RWPE1 (cell line): Measurements from ENCODE around the gene FAM237B.

Experiments used
- CTCF ChIA-PET: fragments of 350-600 bp; sonication (Branson Sonifier 250); formaldehyde crosslinking; extraction: SDS; loops from one replicate; lab custom pipeline; 2021; lab: Yijun Ruan, JAX
- POLR2A ChIA-PET: fragments of 400-600 bp; formaldehyde crosslinking; extraction: SDS; loops from one replicate; lab custom pipeline; 2020; ENCODE audit warnings: antibody characterized with exemption; ENCODE audit not compliant: low non-redundant PET; lab: Yijun Ruan, JAX
- DNase-seq: peaks from one replicate; pipeline ENCODE4 v3.0.0; 2012; ENCODE audit warnings: low spot score
- H3K27ac ChIP-seq: fragments of 450-650 bp; 2 replicates; pipeline ENCODE4 v1.5.1; 2017
- TF ChIP-seq, protein P1 (sequence below): fragments of 450-650 bp; conservative IDR thresholded peaks from 2 replicates; pipeline ENCODE4 v1.5.1; 2017; ENCODE audit warnings: low read depth, mild to moderate bottlenecking

The FAM237B gene

DNA sequence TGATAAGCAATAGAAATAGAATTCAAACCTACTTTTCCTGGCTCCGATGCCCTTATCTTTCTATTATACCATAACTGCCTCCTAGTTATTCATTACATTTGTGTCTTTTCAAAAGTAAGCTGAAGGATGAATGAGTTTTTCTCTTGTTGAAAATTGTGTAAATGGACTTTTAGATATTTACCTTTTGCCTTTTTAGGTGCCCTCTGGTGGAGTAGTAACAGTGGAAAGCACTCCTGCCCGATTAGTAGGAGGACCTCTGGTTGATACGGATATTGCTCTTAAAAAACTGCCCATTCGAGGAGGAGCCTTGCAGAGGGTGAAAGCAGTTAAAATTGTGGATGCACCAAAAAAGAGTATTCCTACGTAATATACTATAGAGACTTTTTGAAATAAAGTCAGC, 11.2 kb downstream of the FAM237B start:
- POLR2A ChIA-PET: no interaction called here
- H3K27ac ChIP-seq: no peak overlapping the region

DNA sequence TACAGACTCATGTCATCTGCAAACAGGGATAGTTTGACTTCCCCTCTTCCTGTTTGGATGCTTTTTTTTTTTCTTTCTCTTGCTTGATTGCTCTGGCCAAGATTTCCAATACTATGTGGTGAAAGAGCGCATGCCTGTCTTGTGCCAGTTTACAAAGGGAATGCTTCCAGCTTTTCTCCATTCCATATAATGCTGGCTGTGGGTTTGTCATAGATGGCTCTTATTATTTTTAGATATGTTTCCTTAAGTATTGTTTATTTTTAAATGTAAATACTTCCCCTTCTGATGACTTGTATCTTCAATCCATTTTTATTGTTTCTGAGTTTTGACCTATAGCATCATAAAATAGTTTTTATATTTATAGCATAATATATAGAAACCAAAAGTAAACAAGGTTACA, 17.9 kb downstream of the FAM237B start:
- POLR2A ChIA-PET: no interaction called here
- TF ChIP-seq, protein P1, sequence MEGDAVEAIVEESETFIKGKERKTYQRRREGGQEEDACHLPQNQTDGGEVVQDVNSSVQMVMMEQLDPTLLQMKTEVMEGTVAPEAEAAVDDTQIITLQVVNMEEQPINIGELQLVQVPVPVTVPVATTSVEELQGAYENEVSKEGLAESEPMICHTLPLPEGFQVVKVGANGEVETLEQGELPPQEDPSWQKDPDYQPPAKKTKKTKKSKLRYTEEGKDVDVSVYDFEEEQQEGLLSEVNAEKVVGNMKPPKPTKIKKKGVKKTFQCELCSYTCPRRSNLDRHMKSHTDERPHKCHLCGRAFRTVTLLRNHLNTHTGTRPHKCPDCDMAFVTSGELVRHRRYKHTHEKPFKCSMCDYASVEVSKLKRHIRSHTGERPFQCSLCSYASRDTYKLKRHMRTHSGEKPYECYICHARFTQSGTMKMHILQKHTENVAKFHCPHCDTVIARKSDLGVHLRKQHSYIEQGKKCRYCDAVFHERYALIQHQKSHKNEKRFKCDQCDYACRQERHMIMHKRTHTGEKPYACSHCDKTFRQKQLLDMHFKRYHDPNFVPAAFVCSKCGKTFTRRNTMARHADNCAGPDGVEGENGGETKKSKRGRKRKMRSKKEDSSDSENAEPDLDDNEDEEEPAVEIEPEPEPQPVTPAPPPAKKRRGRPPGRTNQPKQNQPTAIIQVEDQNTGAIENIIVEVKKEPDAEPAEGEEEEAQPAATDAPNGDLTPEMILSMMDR: no peak
- DNase-seq: no peak
- CTCF ChIA-PET: no interaction called here
- no peak overlapping the region for H3K27ac ChIP-seq

More for the DNA sequence above, 11.2 kb downstream of the FAM237B start:
- no peak for DNase-seq
- CTCF ChIA-PET: interaction anchor here (0.7 kb wide), 1 partner anchor 460 kb away, joined by 3 read pairs; no protein-coding TSS in a partner anchor
- TF ChIP-seq, protein P1: no peak

DNA sequence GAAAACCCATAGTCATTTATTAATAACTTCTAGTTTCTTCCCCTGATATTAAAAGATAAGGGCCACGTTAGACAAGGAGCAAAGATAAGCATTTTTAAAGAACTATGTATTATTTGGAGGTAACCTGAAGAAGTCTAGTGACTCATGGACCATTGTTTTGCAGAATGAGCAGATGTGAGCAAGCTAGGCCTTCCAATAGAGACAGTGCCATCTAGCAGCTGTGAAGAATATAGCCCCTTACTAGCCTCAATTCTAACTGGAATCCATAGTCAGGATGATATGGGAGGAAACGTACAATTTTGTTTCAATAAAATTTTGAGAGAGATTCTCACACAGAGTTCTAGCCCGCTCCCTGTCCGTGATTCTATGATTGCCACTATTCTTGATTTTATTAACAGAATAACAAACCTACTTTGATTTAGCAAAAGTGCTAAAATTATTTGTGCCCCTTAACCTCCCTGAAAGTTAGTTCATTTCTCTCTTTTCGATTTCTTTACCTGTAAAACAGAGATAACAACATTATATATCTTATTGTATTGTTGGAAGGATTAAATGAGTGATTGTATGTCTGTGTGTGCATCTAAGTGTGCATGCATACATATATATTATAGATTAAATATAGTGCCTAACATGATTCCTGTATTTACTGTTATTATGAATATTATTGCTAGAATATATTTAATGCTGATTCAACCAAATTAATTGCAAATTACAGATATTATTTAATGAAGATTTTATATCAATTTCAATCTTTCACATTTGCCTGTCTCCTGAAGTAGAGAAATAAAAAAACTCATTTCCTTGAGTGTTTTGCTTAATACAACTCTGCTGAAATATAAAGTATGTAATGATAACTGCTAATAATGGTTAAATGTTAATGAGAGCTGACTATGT, 22.7 kb downstream of the FAM237B start:
- TF ChIP-seq, protein P1: peak; percentile 83
- H3K27ac ChIP-seq: no peak overlapping the region
- POLR2A ChIA-PET: no interaction called here
- CTCF ChIA-PET: interaction anchor here (0.6 to 1.6 kb wide), 6 partner anchors 32 to 1560 kb away, joined by 3 to 4 read pairs (median 3); partner anchors contain the start of gene STEAP1
- peak; percentile 70 for DNase-seq

DNA sequence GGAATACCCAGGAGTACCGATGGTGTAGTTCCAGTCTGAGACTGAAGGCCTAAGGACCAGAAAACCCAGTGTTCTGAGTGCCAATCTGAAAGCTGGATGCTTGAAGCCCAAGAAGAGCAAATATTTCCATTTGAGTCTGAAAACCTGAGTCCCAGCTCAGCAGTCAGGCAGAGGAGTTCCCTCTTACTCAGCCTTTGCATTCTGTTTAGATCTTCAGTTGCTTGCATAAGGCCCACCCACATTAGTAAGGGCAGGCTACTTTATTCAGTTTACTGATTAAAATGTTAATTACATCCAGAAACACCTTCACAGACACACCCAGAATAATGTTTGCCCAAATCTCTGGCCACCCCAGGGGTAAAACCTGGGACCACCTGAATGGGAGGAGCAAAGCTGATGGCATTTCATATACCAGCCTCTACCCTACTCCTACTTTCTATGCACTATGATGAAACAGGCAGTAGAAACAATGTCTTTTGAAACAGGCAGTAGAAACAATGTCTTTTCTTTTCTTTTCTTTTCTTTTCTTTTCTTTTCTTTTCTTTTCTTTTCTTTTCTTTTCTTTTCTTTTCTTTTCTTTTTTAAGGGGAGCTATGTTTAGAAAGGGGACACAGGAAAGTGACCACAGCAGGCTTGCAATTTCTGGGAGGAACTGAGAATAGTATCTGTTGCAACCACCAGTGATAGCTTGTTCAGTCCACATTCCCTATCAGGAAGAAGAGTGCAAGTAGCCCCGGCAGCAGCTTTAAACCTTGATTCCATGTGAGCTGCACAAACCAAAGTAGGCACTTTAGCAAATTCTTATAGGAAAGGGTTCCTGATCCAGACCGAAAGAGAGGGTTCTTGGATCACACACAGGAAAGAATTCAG, 30.6 kb downstream of the FAM237B start:
- no peak overlapping the region for H3K27ac ChIP-seq

DNA sequence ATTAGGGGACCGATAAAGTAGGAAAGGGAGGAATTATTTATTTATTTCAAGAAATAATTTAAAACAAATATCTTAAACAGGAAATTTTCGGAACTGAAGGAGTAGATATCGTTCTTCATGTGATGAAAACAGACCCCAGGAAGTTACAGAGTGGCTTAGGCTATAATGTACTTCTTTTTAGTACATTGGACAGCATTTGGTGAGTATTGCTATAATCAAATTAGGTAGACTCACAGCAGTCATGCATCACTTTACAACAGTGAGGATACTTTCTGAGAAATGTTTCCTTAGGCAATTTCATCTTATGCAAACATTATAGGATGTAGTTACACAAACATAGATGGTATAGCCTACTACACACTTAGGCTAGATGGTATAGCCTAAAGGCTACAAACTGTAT, 33.0 kb downstream of the FAM237B start:
- CTCF ChIA-PET: no interaction called here
- no peak for DNase-seq
- TF ChIP-seq, protein P1: no peak
- H3K27ac ChIP-seq: no peak overlapping the region
- POLR2A ChIA-PET: no interaction called here

More for the DNA sequence above, 30.6 kb downstream of the FAM237B start:
- TF ChIP-seq, protein P1: no peak
- DNase-seq: no peak
- CTCF ChIA-PET: interaction anchor here (0.6 kb wide), 2 partner anchors 122 to 165 kb away, joined by 3 read pairs; no protein-coding TSS in a partner anchor
- POLR2A ChIA-PET: no interaction called here
